Activated CD8-positive, alpha-beta memory T cell treated with anti-CD3 and anti-CD28 coated beads, Interleukin-2, amount 10 ng/mL, durations not matched to agents 7 days and 5 days (primary cell): ENCODE measurements around the gene TMEM120B. TPM values are rescaled to one million over a fixed set of nuclear protein-coding genes. Genes with fewer than 3 reads are reported as not detected.

Experiments
- ATAC-seq: fragments of 150-1000 bp; cut with Tn5 transposase; one replicate; pipeline ENCODE4 v1.10.0; 2021; ENCODE audit warnings: moderate library complexity
- CTCF ChIA-PET: fragments of 350-600 bp; sonication (Branson Sonifier 250); formaldehyde crosslinking; loops from one replicate; lab custom pipeline; 2021; ENCODE audit warnings: antibody characterized with exemption; lab: Charles Lee
- DNase-seq: peaks from one replicate; pipeline ENCODE4 v3.0.0-alpha.2; 2020
- H3K27ac Mint-ChIP-seq: one replicate; pipeline ENCODE4 v1.8.0; 2021; ENCODE audit warnings: mild to moderate bottlenecking, mixed read lengths
- H3K27me3 Mint-ChIP-seq: one replicate; pipeline ENCODE4 v1.8.0; 2021; ENCODE audit warnings: mixed read lengths
- H3K36me3 Mint-ChIP-seq: one replicate; pipeline ENCODE4 v1.8.0; 2021; ENCODE audit warnings: mild to moderate bottlenecking, mixed read lengths
- H3K4me1 Mint-ChIP-seq: one replicate; pipeline ENCODE4 v1.8.0; 2021; ENCODE audit warnings: mixed read lengths
- H3K4me3 Mint-ChIP-seq: one replicate; pipeline ENCODE4 v1.8.0; 2021; ENCODE audit warnings: mild to moderate bottlenecking, moderate library complexity, mixed read lengths
- H3K9me3 Mint-ChIP-seq: one replicate; pipeline ENCODE4 v1.8.0; 2022; ENCODE audit warnings: low read depth, mixed read lengths
- total RNA-seq, 2 experiments: library from RNA; stranded (reverse); gene quantifications; one replicate each; pipeline ENCODE4 v1.2.3, GENCODE V29; 2021

TMEM120B gene
- total RNA-seq, 2 experiments from 2014 or later: 8.8 to 11.0 TPM

DNA sequence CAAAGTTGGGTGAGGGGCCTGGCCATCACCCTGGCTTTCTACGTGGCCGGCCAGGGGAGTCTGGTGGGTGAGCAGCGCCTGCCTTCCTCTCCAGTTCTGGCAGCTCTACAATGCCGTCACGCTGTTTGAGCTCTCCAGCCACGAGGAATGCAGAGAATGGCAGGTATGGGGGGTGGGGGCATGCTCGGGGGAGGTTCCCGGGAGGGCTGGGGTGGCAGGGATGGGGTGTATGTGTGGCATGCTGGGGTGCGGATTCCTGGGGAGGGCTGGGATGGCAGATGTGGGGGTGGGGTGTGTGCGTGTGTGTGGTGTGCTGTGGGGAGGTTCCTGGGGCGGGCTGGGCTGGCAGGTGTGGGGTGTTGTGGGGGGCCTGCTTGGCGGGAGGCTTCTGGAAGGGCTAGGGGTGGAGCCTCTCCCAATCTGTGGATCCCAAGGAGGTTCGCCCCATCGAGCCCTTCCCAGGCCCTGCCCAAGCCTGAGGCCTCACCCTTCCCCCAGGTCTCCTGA is 62.5 kb downstream of the TMEM120B start:
- Mint-ChIP-seq H3K27me3 (no peaks in the 10 kb centered on the region), H3K4me1 (peaks cover 10% of the 10 kb centered on the region), H3K27ac (no peak overlapping the region), H3K9me3 (no peaks in the 10 kb centered on the region), H3K4me3 (no peak overlapping the region), H3K36me3 (peaks cover 5% of the 10 kb centered on the region)
- no peak for DNase-seq
- no peak for ATAC-seq
- CTCF ChIA-PET: interaction anchor here (1.0 to 45.4 kb wide), 5 partner anchors 9 to 77 kb away, joined by 3 to 1678 read pairs (median 27); partner anchors contain the start of genes RHOF, SETD1B and TMEM120B

DNA sequence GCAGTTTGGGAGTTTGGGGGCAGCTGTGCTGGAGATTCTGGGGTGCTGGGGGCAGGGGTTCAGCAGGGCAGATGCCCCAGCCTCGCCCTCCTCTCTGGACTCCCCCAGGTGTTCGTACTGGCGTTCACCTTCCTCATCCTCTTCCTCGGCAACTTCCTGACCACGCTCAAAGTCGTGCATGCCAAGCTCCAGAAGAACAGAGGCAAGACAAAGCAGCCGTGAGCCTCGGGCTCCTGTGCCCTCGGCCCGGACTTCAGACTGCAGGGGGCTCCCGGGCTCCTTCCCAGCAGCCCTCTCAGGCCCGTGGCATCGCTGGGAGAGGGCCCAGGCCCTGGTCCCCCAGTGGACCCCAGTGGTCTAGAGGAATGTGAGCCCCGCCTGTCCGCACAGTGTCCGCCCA is 62.9 kb downstream of the TMEM120B start:
- no peak overlapping the region for H3K4me3 Mint-ChIP-seq

DNA sequence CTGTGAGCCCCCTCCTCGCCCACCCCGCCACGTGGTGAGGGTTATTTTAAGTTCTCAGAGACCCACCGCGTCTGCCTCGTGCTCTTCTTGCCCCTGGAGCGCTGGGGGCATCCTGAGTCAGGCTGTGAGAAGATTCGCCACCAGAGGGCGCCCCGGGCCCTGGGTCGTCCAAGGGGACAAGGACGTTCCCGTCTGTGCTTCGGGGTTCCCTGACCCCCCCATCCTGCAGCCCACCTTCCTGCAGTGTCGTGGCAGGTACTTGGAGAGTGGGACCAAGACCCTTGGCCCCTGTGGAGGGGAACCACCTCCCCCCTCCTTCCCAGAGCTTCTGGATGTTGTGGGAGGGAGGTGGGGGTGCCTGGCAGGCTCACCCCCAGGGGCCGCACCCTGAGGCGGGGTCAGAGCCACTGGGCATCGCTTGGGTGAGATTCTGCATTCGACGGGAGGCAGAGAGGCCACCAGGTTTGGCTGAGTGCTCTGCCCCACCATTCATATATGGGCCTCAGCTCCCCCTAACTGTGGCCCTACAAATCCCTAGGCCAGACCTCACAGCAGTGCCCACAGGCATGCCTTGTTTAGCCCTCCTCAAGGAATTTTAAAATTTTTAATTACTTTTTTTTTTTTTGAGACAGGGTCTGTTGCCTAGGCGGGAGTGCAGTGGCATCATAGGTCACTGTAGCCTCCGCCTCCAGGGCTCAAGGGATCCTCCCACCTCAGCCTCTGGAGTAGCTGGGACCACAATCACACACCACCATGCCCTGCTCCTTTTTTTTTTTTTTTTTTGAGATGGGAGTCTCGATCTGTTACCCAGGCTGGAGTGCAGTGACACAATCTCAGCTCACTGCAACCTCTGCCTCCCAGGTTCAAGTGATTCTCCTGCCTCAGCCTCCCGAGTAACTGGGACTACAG is 63.9 kb downstream of the TMEM120B start:
- no peaks in the 10 kb centered on the region for H3K9me3 Mint-ChIP-seq
- ATAC-seq: peak; percentile 78
- H3K27ac Mint-ChIP-seq: peak overlapping the region; percentile 19
- peak; percentile 92 for DNase-seq
- H3K4me1 Mint-ChIP-seq: peaks cover 12% of the 10 kb centered on the region
- H3K27me3 Mint-ChIP-seq: no peaks in the 10 kb centered on the region
- no peak overlapping the region for H3K4me3 Mint-ChIP-seq
- H3K36me3 Mint-ChIP-seq: peaks cover 13% of the 10 kb centered on the region
- CTCF ChIA-PET: interaction anchor here (0.7 to 45.4 kb wide), 9 partner anchors 11 to 272 kb away, joined by 3 to 1678 read pairs (median 3); partner anchors contain the start of genes PSMD9, RHOF, SETD1B and TMEM120B

More for the DNA sequence above, 62.9 kb downstream of the TMEM120B start:
- no peak for DNase-seq
- Mint-ChIP-seq H3K4me1 (peaks cover 10% of the 10 kb centered on the region), H3K27me3 (no peaks in the 10 kb centered on the region), H3K9me3 (no peaks in the 10 kb centered on the region), H3K36me3 (peaks cover 7% of the 10 kb centered on the region), H3K27ac (no peak overlapping the region)
- CTCF ChIA-PET: interaction anchor here (1.0 to 45.4 kb wide), 4 partner anchors 10 to 78 kb away, joined by 3 to 1678 read pairs (median 41); partner anchors contain the start of genes RHOF and SETD1B
- ATAC-seq: no peak

DNA sequence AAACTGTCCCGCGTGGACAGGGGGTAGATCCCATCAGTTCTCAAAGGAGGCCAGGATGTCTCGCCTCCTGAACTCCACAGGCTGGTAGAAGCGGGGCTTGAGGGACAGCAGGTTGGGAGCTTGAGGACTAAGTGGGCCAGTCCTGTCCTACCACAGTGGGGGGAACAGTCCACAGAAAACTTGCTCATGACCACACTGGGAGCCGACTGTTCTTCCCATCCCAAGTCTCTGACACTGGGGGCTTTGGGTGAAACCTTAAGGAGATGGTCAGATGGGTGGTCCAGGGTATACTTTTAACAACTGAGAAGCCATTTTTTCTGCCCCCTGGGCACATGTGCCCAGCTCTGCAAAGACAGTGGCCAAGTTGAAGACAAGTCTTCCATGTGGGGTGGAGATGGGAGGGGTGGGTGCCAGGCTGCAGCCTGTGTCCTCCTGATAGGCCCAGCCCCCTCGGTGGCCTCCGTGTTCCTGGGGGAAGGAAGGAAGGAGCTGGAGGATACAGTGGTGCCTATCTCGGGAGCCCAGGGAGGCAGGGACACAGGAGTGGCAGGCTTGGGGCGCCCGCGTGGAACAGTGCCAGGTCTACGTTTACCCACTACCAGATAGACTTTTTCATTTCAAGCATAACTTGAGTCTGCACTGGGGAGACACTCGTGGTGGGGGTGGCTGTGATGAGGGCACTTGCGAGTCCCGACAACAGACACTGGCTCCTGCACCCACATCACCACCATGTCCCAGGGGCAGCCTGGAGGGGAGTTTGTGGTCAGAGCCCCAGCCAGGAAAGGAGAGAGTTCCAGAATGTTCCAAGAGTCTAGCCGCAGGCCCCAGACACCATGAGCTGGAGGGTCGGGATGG is 66.2 kb downstream of the TMEM120B start:
- Mint-ChIP-seq H3K36me3 (peaks cover 21% of the 10 kb centered on the region), H3K9me3 (no peaks in the 10 kb centered on the region), H3K27ac (peak overlapping the region; percentile 63), H3K27me3 (no peaks in the 10 kb centered on the region), H3K4me1 (peaks cover 26% of the 10 kb centered on the region), H3K4me3 (no peak overlapping the region)
- CTCF ChIA-PET: interaction anchor here (0.6 to 45.4 kb wide), 5 partner anchors 19 to 394 kb away, joined by 3 to 1678 read pairs (median 4); partner anchors contain the start of genes RHOF, SETD1B and TMEM120B
- ATAC-seq (no peak), DNase-seq (no peak)

DNA sequence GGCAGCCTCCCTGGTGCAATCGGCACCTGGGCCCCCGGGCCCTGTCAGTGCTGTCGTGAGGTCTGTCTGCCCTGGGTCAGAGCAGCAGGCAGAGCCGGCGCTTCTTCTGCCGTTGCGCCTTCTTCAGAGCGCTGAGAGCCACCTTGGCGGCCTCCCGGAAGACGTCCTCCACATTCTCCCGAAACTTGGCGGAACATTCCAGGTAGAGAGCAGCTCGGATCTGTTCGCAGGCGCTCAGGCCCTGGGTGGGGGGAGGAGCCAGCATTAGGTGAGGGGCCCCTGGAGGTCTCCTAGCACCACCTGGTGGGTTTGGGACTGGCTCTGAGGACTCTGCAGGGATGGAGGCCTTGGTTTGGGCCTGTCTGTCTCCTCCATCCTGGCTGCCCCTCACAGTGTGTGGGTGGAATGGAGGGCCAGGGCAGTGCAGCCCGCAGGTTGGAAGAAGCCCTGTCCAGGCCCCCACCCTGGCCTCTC is 66.9 kb downstream of the TMEM120B start:
- H3K4me1 Mint-ChIP-seq: peaks cover 32% of the 10 kb centered on the region
- ATAC-seq: no peak
- H3K27ac Mint-ChIP-seq: no peak overlapping the region
- DNase-seq: no peak
- CTCF ChIA-PET: interaction anchor here (1.2 to 45.4 kb wide), 3 partner anchors 18 to 85 kb away, joined by 3 to 1678 read pairs (median 3); partner anchors contain the start of genes RHOF and SETD1B
- H3K4me3 Mint-ChIP-seq: no peak overlapping the region
- H3K27me3 Mint-ChIP-seq: no peaks in the 10 kb centered on the region
- no peaks in the 10 kb centered on the region for H3K9me3 Mint-ChIP-seq
- peaks cover 24% of the 10 kb centered on the region for H3K36me3 Mint-ChIP-seq

DNA sequence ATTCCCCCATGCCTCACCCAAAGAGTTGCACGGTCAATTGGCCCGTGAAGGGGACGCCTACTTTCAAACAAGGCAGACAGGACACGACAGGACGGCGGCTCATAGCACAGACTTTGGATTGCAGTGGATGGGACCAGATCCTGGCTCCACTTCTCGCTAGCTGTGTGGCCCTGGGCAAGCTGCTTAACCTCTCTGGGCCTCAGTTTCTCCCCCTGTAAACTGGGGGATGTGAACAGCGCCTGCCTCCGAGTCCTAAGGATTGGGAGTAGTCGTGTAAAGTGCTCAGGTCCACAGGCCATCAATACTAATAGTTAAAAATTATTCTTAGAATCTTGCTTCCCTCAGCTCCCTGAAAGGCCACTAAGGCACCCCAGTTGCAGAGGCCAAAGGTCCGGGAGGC is 67.9 kb downstream of the TMEM120B start:
- no peak overlapping the region for H3K27ac Mint-ChIP-seq
- no peak for DNase-seq
- peaks cover 30% of the 10 kb centered on the region for H3K36me3 Mint-ChIP-seq
- H3K27me3 Mint-ChIP-seq: no peaks in the 10 kb centered on the region
- no peak overlapping the region for H3K4me3 Mint-ChIP-seq
- no peak for ATAC-seq
- H3K9me3 Mint-ChIP-seq: no peaks in the 10 kb centered on the region
- peaks cover 40% of the 10 kb centered on the region for H3K4me1 Mint-ChIP-seq
- CTCF ChIA-PET: interaction anchor here (1.2 to 45.4 kb wide), 2 partner anchors 17 to 86 kb away, joined by 3 to 1678 read pairs; partner anchors contain the start of genes RHOF and SETD1B

DNA sequence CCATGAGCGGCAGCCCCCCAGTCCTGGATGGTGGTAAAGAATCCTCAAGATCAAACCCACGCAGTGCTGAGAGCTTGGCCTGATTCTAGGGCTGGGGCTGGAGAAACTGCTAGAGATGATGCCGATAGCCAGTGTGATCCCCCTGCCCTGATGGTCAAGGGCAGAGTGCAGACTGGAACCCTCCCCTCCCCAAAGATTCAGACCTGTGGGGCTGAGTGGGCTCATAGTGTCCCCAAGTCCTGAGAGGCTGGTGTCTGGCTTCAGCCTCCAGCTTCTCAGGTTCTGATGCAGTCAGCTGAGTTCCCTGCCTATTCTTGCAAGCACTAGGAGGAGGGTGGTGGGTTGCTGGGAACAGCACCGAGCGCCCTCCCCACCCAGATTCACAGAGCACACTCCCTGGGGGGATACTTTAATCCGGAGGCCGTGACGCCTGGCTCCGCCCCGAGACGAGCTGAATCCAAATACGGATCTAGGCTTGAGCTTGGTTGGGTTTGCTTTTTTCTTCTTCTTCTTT is 69.0 kb downstream of the TMEM120B start:
- Mint-ChIP-seq H3K27ac (peak overlapping the region; percentile 85), H3K4me3 (peak overlapping the region; percentile 49), H3K36me3 (peaks cover 35% of the 10 kb centered on the region), H3K9me3 (no peaks in the 10 kb centered on the region), H3K27me3 (no peaks in the 10 kb centered on the region), H3K4me1 (peaks cover 47% of the 10 kb centered on the region)
- CTCF ChIA-PET: interaction anchor here (0.5 to 45.4 kb wide), 8 partner anchors 0 to 304 kb away, joined by 3 to 1678 read pairs (median 4); partner anchors contain the start of genes PSMD9, RHOF, SETD1B and TMEM120B
- no peak for ATAC-seq
- DNase-seq: peak; percentile 40

DNA sequence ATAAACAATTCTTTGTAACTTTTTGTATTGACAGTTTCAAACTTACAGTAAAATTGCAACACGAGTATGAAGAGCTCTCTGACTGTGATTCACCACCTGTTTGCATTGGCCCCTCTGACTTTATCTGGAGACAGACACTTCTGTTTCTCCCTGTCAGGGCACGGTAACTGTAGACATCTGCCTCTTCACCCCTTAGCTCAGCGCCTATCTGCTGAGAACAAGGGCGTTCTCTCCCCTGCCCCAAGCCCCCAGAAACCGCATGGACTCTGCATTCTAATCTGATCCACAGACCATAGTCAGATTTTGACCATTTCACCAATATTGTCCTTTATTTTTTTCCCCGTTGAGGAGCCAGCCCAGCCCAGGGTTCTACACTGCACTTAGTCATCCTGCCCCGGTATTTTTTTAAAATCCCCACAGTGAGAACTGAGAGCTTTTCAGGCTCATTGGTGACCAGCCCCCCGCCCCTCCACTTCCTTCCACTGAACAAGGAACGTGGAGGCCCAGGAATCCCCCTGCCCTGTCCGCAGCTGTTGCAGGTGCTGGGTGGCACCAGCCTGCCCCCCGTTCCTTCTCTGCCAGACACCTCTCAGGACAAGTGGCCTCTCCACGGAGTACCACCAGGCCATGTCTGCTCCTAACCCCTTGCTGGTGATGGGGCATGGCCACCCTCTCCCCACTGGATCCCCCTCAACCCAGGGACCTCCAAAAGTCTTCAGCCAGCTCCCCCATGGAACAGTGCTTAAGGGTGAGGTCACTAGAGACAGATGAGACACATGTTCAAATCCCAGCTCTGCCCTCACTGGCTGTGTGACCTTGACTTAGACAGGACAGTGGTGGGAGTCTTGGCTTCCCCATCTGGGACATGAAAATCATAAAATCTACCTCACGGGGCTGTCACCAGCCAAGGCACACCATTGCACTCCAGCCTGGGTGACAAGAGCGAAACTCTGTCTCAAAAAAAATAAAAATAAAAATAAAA is 69.7 kb downstream of the TMEM120B start:
- H3K27me3 Mint-ChIP-seq: no peaks in the 10 kb centered on the region
- H3K36me3 Mint-ChIP-seq: peaks cover 41% of the 10 kb centered on the region
- CTCF ChIA-PET: interaction anchor here (0.5 to 45.4 kb wide), 8 partner anchors 0 to 305 kb away, joined by 3 to 1678 read pairs (median 4); partner anchors contain the start of genes PSMD9, RHOF, SETD1B and TMEM120B
- peaks cover 54% of the 10 kb centered on the region for H3K4me1 Mint-ChIP-seq
- H3K9me3 Mint-ChIP-seq: no peaks in the 10 kb centered on the region
- peak overlapping the region; percentile 85 for H3K27ac Mint-ChIP-seq
- H3K4me3 Mint-ChIP-seq: peak overlapping the region; percentile 49
- DNase-seq (peak; percentile 71), ATAC-seq (peak; percentile 50)

DNA sequence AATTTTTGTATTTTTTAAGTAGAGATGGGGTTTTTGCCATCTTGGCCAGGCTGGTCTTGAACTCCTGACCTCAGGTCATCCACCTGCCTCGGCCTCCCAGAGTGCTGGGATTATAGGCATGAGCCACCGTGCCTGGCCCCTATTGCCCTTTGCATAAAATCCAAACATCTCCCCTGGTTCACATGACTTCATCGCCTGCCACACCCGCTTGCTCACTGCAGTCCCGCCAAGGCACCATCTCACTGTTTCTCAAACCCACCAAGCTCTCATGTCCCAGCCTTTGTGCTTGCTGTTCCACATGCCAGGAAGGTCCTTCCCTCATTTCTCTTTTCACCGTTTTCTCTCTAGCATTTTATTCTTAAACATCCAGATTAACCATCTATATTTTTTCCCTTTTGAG is 71.2 kb downstream of the TMEM120B start:
- H3K27ac Mint-ChIP-seq: peak overlapping the region; percentile 73
- DNase-seq (no peak), ATAC-seq (no peak)
- peaks cover 46% of the 10 kb centered on the region for H3K36me3 Mint-ChIP-seq
- CTCF ChIA-PET: interaction anchor here (32.8 to 45.4 kb wide), 2 partner anchors 2 to 14 kb away, joined by 1678 read pairs; partner anchors contain the start of genes RHOF and SETD1B
- H3K27me3 Mint-ChIP-seq: no peaks in the 10 kb centered on the region
- peaks cover 68% of the 10 kb centered on the region for H3K4me1 Mint-ChIP-seq
- no peaks in the 10 kb centered on the region for H3K9me3 Mint-ChIP-seq
- H3K4me3 Mint-ChIP-seq: no peak overlapping the region

DNA sequence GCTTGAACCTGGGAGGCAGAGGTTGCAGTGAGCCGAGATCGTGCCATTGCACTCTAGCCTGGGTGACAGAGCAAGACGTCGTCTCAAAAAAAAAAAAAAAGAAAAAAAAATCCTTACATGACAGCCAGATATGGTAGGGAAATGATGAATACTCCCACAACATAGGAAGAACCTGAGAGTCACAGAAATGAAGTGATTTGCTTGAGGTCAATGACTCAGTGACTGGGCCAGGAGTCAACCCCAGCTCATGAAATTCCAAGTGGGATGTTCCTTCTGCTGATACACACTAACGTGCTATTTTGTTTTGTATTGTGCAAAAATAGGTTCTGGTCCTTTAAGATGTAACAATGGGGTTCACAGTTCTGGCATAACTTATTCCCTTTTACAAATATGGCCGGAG is 71.9 kb downstream of the TMEM120B start:
- no peak for DNase-seq
- Mint-ChIP-seq H3K4me3 (peak overlapping the region; percentile 69), H3K9me3 (no peaks in the 10 kb centered on the region), H3K4me1 (peaks cover 74% of the 10 kb centered on the region), H3K27me3 (no peaks in the 10 kb centered on the region), H3K27ac (peak overlapping the region; percentile 73), H3K36me3 (peaks cover 42% of the 10 kb centered on the region)
- CTCF ChIA-PET: interaction anchor here (32.8 to 45.4 kb wide), 2 partner anchors 2 to 13 kb away, joined by 1678 read pairs; partner anchors contain the start of genes RHOF and SETD1B
- no peak for ATAC-seq

DNA sequence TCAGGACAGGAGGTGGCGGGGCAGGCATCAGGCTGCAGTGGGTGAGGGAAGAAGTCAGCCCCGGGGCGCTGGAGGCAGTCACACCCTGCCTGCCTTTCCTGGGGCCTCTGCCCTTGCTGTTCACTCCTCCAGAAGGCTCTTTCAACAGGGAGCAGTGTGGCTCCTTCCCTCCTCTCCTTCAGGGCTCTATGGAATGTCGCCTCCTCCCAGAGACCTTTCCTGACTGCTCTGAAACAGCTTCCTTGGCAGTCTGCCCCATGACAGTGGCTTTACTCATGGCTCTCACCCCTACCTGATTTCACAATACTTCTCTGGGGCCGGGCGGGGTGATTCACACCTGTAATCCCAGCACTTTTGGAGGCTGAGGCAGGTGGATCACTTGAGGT is 73.9 kb downstream of the TMEM120B start:
- peak overlapping the region; percentile 51 for H3K4me3 Mint-ChIP-seq
- ATAC-seq: no peak
- CTCF ChIA-PET: interaction anchor here (1.2 to 45.4 kb wide), 3 partner anchors 4 to 89 kb away, joined by 3 to 1678 read pairs (median 1678); partner anchors contain the start of genes RHOF and SETD1B
- H3K27me3 Mint-ChIP-seq: no peaks in the 10 kb centered on the region
- peaks cover 44% of the 10 kb centered on the region for H3K36me3 Mint-ChIP-seq
- DNase-seq: peak; percentile 45
- peaks cover 89% of the 10 kb centered on the region for H3K4me1 Mint-ChIP-seq
- peak overlapping the region; percentile 98 for H3K27ac Mint-ChIP-seq
- no peaks in the 10 kb centered on the region for H3K9me3 Mint-ChIP-seq
